ENCODE measurements around the gene BTBD2. TPM values are rescaled to one million over a fixed set of nuclear protein-coding genes. Genes with fewer than 3 reads are reported as not detected.

The BTBD2 gene
- total RNA-seq, 1 donor from 2014 or later, result 48.8 TPM

- no peak for DNase-seq (ENCODE audit: low spot score)
- H3K4me1 Mint-ChIP-seq, result peaks cover 4% of the 10 kb centered on the region
- no peaks in the 10 kb centered on the region for H3K27me3 Mint-ChIP-seq (ENCODE audit: insufficient read depth, low read depth)
- Histone ChIP-seq H3F3A (ENCODE audit: low read depth) (no peaks in the 10 kb centered on the region), H3K79me2 (ENCODE audit: low read depth) (peaks cover 71% of the 10 kb centered on the region), H3K9ac (no peak overlapping the region), H2AFZ (replicated peaks) (no peak overlapping the region), H3K4me3 (no peak overlapping the region), H3K27me3 (no peaks in the 10 kb centered on the region), H3K9me3 (ENCODE audit: low read depth) (no peaks in the 10 kb centered on the region), H3K36me3 (no peaks in the 10 kb centered on the region), H3K4me1 (no peaks in the 10 kb centered on the region), H3K4me2 (no peak overlapping the region), H3K27ac (no peak overlapping the region), H4K20me1 (ENCODE audit: low read depth) (peaks cover 82% of the 10 kb centered on the region)
- TF ChIP-seq CTCF (IDR thresholded peaks at IDR 0.05) (no peak), EZH2phosphoT487 (IDR thresholded peaks at IDR 0.05) (no peak), EZH2 (IDR thresholded peaks at IDR 0.05) (no peak)
- H3K36me3 Mint-ChIP-seq, result peaks cover 15% of the 10 kb centered on the region
- H3K9me3 Mint-ChIP-seq, result no peaks in the 10 kb centered on the region
- no peak overlapping the region for H3K4me3 Mint-ChIP-seq
- H3K27ac Mint-ChIP-seq, result no peak overlapping the region
These were observed 46.1 kb downstream of the BTBD2 start for GRCh38 chr19:1969176-1970002.

GRCh38 chr19:1968279-1969175 lies 47.0 kb downstream of the BTBD2 start:
- Mint-ChIP-seq H3K27me3 (ENCODE audit: insufficient read depth, low read depth) (no peaks in the 10 kb centered on the region), H3K9me3 (no peaks in the 10 kb centered on the region), H3K4me3 (no peak overlapping the region), H3K4me1 (peaks cover 4% of the 10 kb centered on the region), H3K36me3 (peaks cover 13% of the 10 kb centered on the region), H3K27ac (no peak overlapping the region)
- Histone ChIP-seq H3F3A (ENCODE audit: low read depth) (no peaks in the 10 kb centered on the region), H2AFZ (replicated peaks) (no peak overlapping the region), H3K4me2 (no peak overlapping the region), H3K9ac (no peak overlapping the region), H3K27me3 (no peaks in the 10 kb centered on the region), H3K4me1 (no peaks in the 10 kb centered on the region), H3K36me3 (no peaks in the 10 kb centered on the region), H3K4me3 (no peak overlapping the region), H3K27ac (no peak overlapping the region), H3K9me3 (ENCODE audit: low read depth) (no peaks in the 10 kb centered on the region), H4K20me1 (ENCODE audit: low read depth) (peaks cover 85% of the 10 kb centered on the region), H3K79me2 (ENCODE audit: low read depth) (peaks cover 69% of the 10 kb centered on the region)
- no peak for TF ChIP-seq EZH2 (IDR thresholded peaks at IDR 0.05)
- TF ChIP-seq EZH2phosphoT487 (IDR thresholded peaks at IDR 0.05), result no peak
- no peak for TF ChIP-seq CTCF (IDR thresholded peaks at IDR 0.05)
- DNase-seq (ENCODE audit: low spot score), result no peak

DNA sequence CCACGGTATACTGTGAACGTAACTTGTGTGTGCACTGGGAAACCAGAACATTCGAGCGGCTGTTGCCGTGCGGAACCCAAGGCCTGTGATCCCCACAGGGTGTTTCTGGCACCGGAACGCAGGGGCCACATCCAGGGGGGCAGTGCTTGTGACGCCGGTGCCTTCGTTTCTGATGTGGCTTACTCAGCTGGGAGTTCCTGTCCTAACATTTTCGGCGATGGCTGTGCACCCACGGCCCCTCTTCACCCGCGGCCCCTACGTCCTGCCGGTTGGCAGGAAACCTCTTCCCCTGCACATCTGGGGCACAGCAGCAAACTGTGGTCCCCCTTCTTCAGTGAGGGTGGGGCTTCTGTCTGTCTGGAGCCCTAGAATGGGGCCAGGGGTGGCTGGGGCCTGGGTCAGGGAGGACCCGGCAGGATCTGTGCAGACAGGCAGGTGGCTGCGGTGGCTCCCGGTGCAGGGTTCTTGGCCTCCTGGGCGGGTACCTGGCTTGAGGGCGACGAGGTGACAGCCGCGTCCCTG lies 48.4 kb downstream of the BTBD2 start:
- H3K4me3 Mint-ChIP-seq, result no peak overlapping the region
- no peak overlapping the region for H3K4me3 ChIP-seq
- H3K9ac ChIP-seq, result no peak overlapping the region
- H3K27ac Mint-ChIP-seq, result no peak overlapping the region
- TF ChIP-seq EZH2phosphoT487 (IDR thresholded peaks at IDR 0.05) (no peak), EZH2 (IDR thresholded peaks at IDR 0.05) (no peak), CTCF (IDR thresholded peaks at IDR 0.05) (no peak)
- no peaks in the 10 kb centered on the region for H3K36me3 ChIP-seq
- no peak for DNase-seq (ENCODE audit: low spot score)
- H4K20me1 ChIP-seq (ENCODE audit: low read depth), result peaks cover 79% of the 10 kb centered on the region
- H3F3A ChIP-seq (ENCODE audit: low read depth), result no peaks in the 10 kb centered on the region
- no peaks in the 10 kb centered on the region for H3K4me1 ChIP-seq
- H3K9me3 ChIP-seq (ENCODE audit: low read depth), result no peaks in the 10 kb centered on the region
- peaks cover 6% of the 10 kb centered on the region for H3K36me3 Mint-ChIP-seq
- H3K79me2 ChIP-seq (ENCODE audit: low read depth), result peaks cover 64% of the 10 kb centered on the region
- H3K9me3 Mint-ChIP-seq, result no peaks in the 10 kb centered on the region
- H3K27me3 ChIP-seq, result no peaks in the 10 kb centered on the region
- no peak overlapping the region for H3K4me2 ChIP-seq
- H3K27me3 Mint-ChIP-seq (ENCODE audit: insufficient read depth, low read depth), result no peaks in the 10 kb centered on the region
- no peak overlapping the region for H3K27ac ChIP-seq
- peaks cover 4% of the 10 kb centered on the region for H3K4me1 Mint-ChIP-seq
- H2AFZ ChIP-seq (replicated peaks), result no peak overlapping the region
